ENCODE data around the gene SHC1.

Gene SHC1

DNA sequence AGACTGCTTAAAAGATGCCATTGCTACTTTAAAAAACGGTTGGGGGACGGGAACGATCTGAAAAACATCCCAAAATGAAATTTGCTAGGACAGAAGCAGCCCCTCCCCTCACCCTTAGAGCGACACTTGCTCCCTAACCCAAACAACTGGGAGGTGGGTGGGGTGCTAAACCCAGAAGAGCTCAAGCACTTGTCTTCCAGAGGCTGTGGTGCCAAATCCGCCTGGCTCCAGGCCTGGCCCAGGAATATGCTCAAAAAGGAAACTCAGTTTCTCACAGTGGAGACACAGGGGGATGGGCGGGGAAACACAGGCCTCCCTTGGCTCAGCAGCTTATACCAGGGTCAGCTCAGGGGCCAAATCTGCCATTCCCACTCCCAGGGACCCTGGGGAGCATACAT lies 14.0 kb downstream of the SHC1 start:
- no peak for DNase-seq (ENCODE audit: low spot score)

DNA sequence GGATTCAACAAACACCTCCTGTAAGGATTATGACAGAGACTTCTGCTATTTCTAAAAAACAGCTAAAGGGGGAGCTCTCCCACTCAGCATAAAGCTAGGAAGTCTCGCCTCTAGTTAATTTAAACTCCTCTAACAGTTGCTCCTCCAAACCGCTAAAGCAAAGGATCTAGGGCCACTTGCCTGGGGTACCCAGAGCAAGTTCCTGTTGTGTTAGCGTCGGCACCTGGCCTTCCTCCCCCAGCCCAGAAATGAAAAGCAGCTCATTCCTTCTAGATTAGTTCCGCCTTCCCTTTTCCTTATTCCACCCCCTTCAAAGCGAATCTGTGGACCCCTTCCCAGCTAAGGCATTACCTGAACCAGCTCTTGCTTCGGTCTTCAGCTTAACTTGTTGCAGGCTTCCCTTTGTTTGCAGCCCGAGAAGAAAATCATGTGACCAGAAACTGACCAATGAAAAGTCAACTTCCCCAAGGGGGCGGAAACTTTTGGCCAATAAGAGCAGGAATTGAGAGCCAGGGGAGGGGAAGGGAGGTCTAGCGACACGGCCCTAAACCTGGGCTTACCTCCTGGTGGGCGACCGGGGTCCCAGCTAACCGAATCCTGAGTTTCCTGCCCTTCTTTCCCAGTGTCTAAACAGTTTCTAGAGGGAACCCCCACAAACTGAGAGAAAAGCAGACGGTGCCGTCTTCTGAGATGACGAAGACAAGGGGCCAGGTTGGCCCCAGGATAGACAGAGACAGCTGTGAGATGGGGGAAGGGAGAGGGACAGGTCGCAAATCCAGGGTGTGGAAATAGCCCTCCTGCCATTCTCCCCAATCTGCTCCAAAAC lies 14.6 kb downstream of the SHC1 start, which contains the start of gene PBXIP1:
TSS of gene PBXIP1 (minus strand) at position 382 of the 826 bp plus-strand sequence. CDS start 2,378 bp downstream, outside the sequence.
- DNase-seq (ENCODE audit: low spot score) = peak; percentile 95

DNA sequence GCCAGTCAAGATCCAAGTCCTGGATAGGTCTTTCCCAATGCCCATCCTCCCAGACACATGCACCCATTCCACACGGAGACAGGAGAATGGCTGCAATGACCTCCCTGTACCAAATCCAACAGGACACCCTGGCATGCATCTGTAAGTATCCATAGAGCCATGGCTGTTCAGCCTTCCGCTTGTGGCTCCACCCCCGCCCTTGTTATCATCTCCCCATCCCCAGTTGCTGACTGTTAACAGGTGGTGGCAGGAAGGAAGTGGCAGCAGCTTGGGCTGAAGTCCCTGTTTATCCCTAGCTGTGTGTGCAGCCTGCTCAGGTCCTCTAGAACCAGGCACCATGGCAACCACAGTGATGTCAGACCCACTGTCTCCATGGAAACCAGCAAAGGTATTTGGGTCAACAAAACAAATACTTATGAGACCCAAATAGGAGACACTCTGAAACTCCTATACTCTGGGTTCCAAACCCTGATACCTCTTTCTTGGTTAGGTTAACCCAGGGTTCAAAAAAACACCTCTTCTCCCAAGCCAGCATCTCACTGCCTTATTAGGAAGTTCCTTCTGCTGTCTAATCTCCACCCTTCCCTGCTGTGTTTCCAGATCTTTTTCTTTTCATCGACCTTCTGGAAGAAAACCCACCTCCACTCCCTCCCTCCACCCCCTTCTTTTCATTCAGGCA lies 15.4 kb downstream of the SHC1 start:
- DNase-seq (ENCODE audit: low spot score) = no peak

GRCh38 chr1:154954541-154954940 lies 16.0 kb downstream of the SHC1 start:
- no peak for DNase-seq (ENCODE audit: low spot score)

DNA sequence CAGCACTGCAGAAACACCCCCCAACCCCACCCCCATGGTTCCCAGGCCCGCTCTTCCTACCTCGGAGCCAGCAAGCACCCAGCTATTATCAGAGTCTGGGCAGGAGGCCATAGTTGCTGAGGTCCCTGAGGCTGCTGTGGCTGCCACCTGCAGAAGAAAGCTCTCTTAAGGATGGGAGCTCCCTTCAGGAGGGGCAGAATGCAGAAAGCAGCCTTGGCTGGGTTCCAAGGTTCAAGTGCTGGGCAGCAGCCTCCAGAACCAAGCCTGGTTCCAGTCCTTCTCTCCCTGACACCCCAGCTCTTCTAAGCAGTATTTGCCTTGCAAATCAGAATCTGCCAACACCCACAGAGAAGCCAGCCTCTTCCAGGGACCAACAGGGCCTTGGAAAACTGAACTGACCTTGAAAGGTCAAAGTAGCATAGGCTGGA lies 16.9 kb downstream of the SHC1 start:
- no peak for DNase-seq (ENCODE audit: low spot score)

DNA sequence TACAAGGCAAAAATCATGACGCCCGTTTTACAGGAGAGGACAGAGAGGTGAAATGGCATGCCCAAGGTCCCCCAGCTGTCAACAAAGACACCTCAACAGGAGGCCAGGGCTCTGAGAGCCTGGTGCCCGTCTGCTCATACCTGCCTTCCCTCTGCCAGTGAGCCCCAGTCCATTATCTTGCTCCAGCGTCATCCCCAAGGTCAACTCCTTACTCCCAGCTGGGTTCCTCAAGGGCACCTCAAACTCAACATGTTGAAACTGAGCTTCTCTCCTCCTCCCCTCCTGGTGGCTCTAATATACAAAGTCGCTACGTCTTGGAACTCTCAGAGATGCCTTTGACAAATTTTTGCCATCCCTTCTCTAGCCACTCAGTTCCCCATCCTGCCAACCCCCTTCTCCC lies 17.9 kb downstream of the SHC1 start:
- no peak for DNase-seq (ENCODE audit: low spot score)

GRCh38 chr1:154951901-154952657 lies 18.5 kb downstream of the SHC1 start:
- DNase-seq (ENCODE audit: low spot score) = no peak

- no peak for DNase-seq (ENCODE audit: low spot score)
These were observed 22.5 kb downstream of the SHC1 start for GRCh38 chr1:154948079-154948478.

GRCh38 chr1:154945962-154946850 lies 24.3 kb downstream of the SHC1 start:
- no peak for DNase-seq (ENCODE audit: low spot score)

DNA sequence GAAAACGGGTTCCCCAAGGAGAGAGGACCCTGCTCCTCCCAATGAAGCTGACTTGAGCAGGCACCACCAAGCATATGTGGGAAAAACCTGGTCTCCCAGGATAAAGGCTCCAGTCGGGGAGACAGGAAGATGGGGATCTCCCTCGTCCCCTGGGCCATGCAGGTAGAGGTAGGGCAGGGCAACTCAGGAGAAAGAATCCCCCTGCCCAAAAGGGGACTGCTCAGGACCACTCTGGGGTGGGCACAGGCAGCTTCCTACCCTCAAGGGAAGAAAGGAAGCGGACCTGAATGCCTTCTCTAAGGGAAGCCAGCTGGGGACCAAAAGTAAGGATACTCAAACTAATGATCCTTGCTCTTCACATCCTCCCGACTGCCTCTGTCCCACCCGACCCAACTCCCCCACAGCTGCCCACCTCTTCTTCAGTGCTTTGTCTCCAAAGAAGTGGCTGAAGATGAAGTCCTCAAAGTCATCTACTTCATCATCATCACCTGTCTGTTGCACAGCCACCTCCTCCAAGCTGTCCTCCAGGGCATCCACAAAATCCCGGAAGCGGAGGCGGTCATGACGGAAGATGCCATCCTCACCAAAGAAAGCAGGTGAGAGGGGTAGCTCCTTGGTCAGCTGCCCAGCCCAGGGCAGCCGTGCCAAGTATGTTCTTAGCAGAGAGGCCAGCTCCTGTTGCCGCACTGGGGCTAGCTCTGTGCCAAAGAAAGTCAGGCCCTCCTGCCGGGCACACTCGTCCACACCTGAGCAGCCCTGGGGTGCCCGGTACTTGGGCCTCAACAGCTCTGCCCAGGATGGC lies 25.2 kb downstream of the SHC1 start:
- DNase-seq (ENCODE audit: low spot score) = no peak

- no peak for DNase-seq (ENCODE audit: low spot score)
These were observed 26.0 kb downstream of the SHC1 start for GRCh38 chr1:154944401-154945159.

DNA sequence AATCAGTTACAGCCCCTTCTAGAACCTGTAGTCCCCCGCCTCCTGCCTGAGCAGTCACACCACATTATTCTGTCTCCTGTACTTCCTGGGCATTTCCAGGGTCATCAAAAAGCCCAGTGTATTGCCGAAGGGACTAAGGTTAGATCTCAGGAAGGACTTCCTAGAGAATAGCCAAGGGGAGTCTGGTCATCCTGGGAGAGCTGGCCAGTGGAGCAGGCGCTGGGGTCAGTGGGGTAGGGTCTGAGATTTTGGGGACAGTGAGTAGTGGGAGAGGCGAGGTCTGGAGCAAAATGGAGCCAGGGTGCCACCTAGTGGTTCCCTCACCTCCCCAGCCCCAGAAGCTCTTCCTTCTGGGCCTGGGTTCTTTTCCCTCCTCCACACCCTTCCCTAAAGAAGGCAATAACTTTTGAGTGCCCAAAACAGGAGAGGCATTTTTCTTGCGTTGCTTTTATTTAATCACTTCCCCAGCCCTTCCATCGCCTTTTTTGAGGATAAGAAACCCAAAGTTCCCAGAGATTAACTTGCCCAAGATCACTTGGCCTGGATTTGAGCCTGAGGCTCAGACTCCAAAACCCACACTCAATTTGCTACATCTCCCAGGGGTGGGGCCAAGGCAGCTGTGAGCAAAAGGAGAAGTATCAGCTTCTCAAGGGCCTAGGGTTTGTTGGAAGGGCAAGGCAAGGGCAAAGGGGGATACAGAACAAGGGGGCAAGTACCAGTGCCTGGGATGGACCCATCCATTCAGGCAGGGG lies 26.7 kb downstream of the SHC1 start:
- DNase-seq (ENCODE audit: low spot score) = peak; percentile 69

GRCh38 chr1:154941333-154942013 lies 29.1 kb downstream of the SHC1 start:
- no peak for DNase-seq (ENCODE audit: low spot score)

DNA sequence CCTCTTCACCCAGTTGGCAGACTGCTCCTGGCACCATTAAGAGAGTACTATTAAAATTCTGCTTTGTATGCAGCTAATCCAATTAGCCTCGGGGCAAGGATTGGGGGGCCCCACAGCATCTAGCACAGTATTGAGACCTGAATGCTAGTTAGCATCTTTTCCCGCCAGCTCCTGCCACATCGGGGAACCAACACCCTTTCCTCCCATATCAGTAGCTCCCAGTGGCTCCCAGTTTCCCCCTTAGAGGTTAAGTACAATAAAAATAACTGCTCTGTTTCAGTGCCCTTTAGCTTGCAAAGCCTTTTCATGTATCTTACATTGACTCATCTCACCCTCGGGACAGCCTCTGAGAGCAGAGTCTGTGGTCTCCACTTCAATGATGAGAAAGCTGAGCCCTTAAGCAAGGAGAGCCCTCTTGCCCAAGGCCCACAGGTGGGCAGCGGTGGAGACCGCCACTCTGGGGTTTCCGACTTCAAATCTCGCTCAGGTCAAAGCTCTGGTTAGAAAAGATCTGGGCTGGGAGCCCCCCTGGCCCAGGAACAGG lies 29.8 kb downstream of the SHC1 start:
- DNase-seq (ENCODE audit: low spot score) = no peak

DNA sequence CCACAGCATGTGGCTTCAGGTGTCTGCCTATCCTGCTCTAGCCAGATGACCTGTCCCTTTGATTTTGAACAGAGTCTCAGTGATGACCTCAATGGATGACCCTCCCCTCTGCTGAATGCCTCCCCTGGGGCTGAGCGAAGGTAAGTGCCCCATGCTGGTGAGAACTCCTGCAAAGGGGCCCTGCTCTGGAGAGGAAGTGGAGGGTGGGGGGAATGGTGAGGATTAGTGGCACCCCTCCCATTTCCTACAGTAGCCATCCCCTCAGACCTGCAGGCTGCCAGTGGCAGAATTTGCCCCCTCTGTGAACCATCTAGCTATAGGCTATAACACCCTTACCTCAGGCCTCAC lies 30.4 kb downstream of the SHC1 start:
- no peak for DNase-seq (ENCODE audit: low spot score)

GRCh38 chr1:154938604-154939399 lies 31.7 kb downstream of the SHC1 start:
- DNase-seq (ENCODE audit: low spot score) = no peak

- DNase-seq (ENCODE audit: low spot score) = no peak
These were observed 32.6 kb downstream of the SHC1 start for GRCh38 chr1:154937988-154938386.
